Activated naive CD8-positive, alpha-beta T cell treated with anti-CD3 and anti-CD28 coated beads, Interleukin-2, amount 50 U/mL, for 24 hours (primary cell): ENCODE data around the gene SLC27A1.
A peak's percentile ranks its signal among the peaks of the same experiment; 100 is the strongest.

Experiments
- ATAC-seq: fragments of 150-1000 bp; cut with Tn5 transposase; one replicate; pipeline ENCODE4 v1.10.0; 2021
- DNase-seq: peaks from one replicate; pipeline ENCODE4 v3.0.0; 2021
- H3K27ac Mint-ChIP-seq: one replicate; pipeline ENCODE4 v1.8.0; 2021; ENCODE audit warnings: mild to moderate bottlenecking, mixed read lengths
- H3K27me3 Mint-ChIP-seq: one replicate; pipeline ENCODE4 v1.8.0; 2021; ENCODE audit warnings: mixed read lengths
- H3K36me3 Mint-ChIP-seq: one replicate; pipeline ENCODE4 v1.8.0; 2021; ENCODE audit warnings: low read depth, mixed read lengths
- H3K4me1 Mint-ChIP-seq: one replicate; pipeline ENCODE4 v1.8.0; 2021; ENCODE audit warnings: mixed read lengths
- H3K4me3 Mint-ChIP-seq: one replicate; pipeline ENCODE4 v1.8.0; 2021; ENCODE audit warnings: mild to moderate bottlenecking, moderate library complexity, mixed read lengths
- H3K9me3 Mint-ChIP-seq: one replicate; pipeline ENCODE4 v1.8.0; 2021; ENCODE audit warnings: mixed read lengths

Gene SLC27A1

DNA sequence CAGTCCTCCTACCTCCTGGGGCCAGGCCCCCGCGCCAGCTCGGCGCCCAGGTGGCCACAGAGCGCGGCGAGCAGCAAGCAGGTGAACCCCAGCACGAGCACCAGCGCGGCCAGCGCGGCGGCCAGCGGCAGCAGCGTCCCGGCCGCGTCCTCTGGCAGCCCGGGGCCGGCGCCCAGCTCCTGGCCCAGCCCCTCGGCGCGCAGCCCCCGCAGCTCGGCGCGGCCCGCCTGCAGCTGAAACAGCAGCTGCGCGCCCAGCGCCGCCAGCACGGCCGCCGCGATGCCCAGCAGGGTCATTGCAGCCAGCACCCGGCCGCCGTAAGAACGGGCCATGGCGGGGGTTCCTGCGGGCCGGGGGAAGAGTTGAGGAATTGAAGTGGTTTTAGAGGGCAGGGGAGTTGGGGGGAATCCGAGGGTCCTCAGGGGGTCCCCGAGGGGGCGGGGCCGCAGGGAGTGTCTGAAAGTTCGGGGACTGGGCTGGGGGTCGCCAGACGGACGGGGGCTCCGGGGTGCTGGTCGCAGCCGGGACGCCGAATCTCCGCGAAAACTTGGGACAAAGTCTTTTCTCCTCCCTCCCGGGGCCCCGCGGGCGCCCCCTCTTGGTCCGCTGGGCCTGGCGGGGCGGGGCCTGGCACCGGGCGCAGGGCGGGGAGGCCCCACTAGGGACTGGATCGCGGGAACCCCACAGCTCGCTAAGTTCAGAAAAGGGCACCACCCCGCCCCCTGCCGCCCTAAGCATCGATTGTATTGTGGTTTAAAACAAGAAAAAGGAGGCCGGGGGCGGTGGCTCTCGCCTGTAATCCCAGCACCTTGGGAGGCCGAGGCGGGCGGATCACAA lies 22.0 kb upstream of the SLC27A1 start, which contains the start of gene TMEM221:
TSS of gene TMEM221 (minus strand) at position 538 of the 837 bp plus-strand sequence. CDS start at position 332, 206 bp downstream.
- ATAC-seq (peak; percentile 65), DNase-seq (peak; percentile 72)
- Mint-ChIP-seq H3K27ac (no peak within 1 kb of the TSS), H3K9me3 (no peaks in the 10 kb centered on the region), H3K4me1 (peaks cover 21% of the 10 kb centered on the region), H3K36me3 (no peaks in the 10 kb centered on the region), H3K4me3 (peak within 1 kb of the TSS; percentile 24), H3K27me3 (peaks cover 17% of the 10 kb centered on the region)

- peaks cover 24% of the 10 kb centered on the region for H3K4me1 Mint-ChIP-seq
- peak; percentile 30 for DNase-seq
- H3K27me3 Mint-ChIP-seq, result peaks cover 30% of the 10 kb centered on the region
- no peaks in the 10 kb centered on the region for H3K9me3 Mint-ChIP-seq
- no peak overlapping the region for H3K4me3 Mint-ChIP-seq
- peak; percentile 87 for ATAC-seq
- H3K27ac Mint-ChIP-seq, result peak overlapping the region; percentile 49
- H3K36me3 Mint-ChIP-seq, result no peaks in the 10 kb centered on the region
Measured at GRCh38 chr19:17450264-17451075, 19.9 kb upstream of the SLC27A1 start.

GRCh38 chr19:17451820-17452219 lies 18.5 kb upstream of the SLC27A1 start:
- no peak for DNase-seq
- no peaks in the 10 kb centered on the region for H3K36me3 Mint-ChIP-seq
- H3K27me3 Mint-ChIP-seq, result peaks cover 39% of the 10 kb centered on the region
- H3K9me3 Mint-ChIP-seq, result no peaks in the 10 kb centered on the region
- H3K4me1 Mint-ChIP-seq, result peaks cover 24% of the 10 kb centered on the region
- no peak for ATAC-seq
- H3K27ac Mint-ChIP-seq, result no peak overlapping the region
- H3K4me3 Mint-ChIP-seq, result no peak overlapping the region

- H3K27me3 Mint-ChIP-seq, result peaks cover 46% of the 10 kb centered on the region
- no peak for ATAC-seq
- H3K27ac Mint-ChIP-seq, result no peak overlapping the region
- H3K9me3 Mint-ChIP-seq, result no peaks in the 10 kb centered on the region
- no peak for DNase-seq
- no peaks in the 10 kb centered on the region for H3K36me3 Mint-ChIP-seq
- no peak overlapping the region for H3K4me3 Mint-ChIP-seq
- peaks cover 22% of the 10 kb centered on the region for H3K4me1 Mint-ChIP-seq
Measured at GRCh38 chr19:17454576-17455071, 15.7 kb upstream of the SLC27A1 start.

DNA sequence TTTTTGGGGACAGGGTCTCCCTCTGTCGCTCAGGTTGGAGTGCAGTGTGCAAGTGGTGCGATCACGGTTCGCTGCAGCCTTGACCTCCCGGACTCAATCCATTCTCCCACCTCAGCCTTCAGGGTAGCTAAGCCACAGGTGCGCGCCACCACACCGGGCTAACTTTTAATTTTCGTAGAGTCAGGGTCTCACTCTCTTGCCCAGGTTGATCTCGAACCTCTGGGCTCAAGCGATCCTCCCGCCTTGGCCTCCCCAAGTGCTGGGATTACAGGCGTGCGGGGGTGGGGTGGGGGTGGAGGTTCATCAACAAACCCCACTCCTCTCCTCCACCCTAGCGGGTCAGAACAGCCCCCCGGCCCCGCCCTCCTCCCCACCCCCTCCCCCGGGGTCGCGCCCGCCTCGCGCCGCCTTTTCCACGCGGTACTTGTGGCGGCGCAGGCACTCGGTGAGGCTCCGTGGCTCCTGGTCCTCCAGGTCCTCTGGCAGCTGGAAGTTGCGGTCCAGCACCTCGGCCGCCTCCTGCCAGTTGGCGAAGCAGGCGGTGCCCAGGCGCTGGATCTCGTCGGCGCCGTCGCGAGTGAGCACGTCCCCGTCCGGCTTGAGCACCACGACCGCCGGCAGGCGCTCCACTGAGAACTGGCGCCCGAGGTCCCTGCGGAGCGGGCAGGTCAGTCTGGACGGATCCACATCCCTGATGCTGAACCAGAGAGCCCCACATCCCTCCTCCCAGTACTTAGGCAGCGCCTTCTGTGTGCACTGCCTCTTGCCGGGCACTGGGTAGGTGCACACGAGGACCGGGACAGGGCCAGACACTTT lies 14.8 kb upstream of the SLC27A1 start:
- Mint-ChIP-seq H3K27me3 (peaks cover 49% of the 10 kb centered on the region), H3K27ac (no peak overlapping the region), H3K36me3 (no peaks in the 10 kb centered on the region), H3K9me3 (no peaks in the 10 kb centered on the region), H3K4me1 (peaks cover 14% of the 10 kb centered on the region), H3K4me3 (no peak overlapping the region)
- no peak for DNase-seq
- no peak for ATAC-seq

DNA sequence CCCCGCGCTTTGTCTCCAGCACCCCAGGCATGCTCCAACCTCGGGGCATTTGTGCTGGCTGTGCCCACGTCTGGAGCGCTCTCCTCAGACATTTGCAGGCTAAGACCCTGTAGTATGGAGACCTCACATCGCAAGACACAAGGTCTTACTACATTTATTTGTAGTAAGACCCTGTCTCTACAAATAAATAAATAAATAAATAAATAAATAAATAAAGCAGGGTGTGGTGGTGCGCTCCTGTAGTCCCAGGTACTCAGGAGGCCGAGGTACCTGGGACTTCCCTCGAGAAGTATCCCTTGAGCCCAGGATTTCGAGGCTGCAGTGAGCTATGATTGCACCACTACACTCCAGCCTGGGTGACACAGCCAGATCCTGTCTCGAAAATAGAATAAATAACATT lies 14.2 kb upstream of the SLC27A1 start:
- DNase-seq (no peak), ATAC-seq (no peak)
- peaks cover 49% of the 10 kb centered on the region for H3K27me3 Mint-ChIP-seq
- H3K36me3 Mint-ChIP-seq, result no peaks in the 10 kb centered on the region
- H3K27ac Mint-ChIP-seq, result no peak overlapping the region
- H3K9me3 Mint-ChIP-seq, result no peaks in the 10 kb centered on the region
- no peak overlapping the region for H3K4me3 Mint-ChIP-seq
- H3K4me1 Mint-ChIP-seq, result peaks cover 8% of the 10 kb centered on the region

DNA sequence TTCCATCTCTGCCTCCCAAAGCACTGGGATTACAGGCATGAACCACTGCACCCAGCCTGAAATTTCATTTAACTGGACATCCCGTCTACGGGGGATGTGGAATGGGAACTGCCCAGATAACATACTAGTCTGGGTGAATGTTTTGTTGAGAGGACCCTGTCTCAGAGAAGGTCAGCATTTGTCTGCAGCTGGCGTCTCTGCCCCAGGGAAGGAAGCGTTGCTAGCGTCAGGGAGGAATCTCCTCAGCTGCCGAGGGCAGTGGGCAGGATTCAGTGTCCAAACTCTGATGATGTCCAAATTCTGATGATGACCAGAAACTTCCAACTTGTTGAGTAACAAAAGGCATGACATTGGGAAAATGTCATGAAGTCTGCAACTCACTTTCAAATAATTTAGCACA lies 12.7 kb upstream of the SLC27A1 start:
- H3K27ac Mint-ChIP-seq, result no peak overlapping the region
- H3K27me3 Mint-ChIP-seq, result peaks cover 49% of the 10 kb centered on the region

GRCh38 chr19:17458970-17459369 lies 11.4 kb upstream of the SLC27A1 start:
- ATAC-seq (no peak), DNase-seq (no peak)
- Mint-ChIP-seq H3K4me1 (no peaks in the 10 kb centered on the region), H3K9me3 (no peaks in the 10 kb centered on the region), H3K27me3 (peaks cover 43% of the 10 kb centered on the region), H3K36me3 (no peaks in the 10 kb centered on the region), H3K4me3 (no peak overlapping the region), H3K27ac (no peak overlapping the region)

More for the DNA sequence above, 12.7 kb upstream of the SLC27A1 start:
- DNase-seq, result no peak
- Mint-ChIP-seq H3K9me3 (no peaks in the 10 kb centered on the region), H3K4me3 (no peak overlapping the region), H3K36me3 (no peaks in the 10 kb centered on the region), H3K4me1 (peaks cover 4% of the 10 kb centered on the region)
- ATAC-seq, result no peak

DNA sequence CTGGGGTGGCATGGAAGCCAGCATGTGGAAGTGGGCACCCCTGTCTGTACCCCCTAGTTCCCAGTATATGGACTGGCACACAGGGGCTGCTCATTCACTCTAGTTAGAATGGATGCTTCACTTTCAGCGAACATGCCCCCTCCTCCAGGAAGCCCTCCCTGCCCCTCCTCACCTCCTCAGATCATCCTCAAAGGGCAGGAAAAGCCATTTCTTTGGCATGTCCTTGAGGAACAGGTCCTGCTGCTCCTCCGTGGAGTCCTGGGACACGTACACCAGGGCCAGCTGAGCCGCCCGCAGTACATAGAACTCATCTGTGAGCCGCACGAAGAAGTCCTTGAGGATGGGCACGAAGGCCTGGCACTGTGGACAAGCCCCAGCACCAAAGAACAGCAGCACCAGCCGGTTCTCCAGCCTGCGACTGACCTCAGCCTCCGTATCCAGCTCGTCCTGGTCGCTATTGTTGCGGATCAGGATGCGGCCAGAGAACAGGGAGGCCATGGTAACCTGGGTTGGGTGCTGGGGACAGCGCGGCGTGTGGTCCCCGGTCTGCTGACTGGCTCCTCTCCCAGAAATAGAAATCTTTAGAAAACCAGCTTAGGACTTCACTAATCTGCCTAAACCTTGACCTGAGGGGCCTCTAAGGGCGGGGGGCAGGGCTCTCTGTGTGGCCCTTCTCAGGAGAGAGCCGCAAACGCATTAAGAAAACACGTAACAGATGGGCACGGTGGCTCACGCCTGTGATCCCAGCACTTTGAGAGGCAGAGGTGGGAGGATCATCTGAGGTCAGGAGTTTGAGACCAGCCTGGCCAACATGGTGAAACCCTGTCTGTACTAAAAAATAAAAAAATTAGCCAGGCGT lies 9.7 kb upstream of the SLC27A1 start, which contains the start of gene NXNL1:
TSS of gene NXNL1 (minus strand) at position 555 of the 859 bp plus-strand sequence. CDS start at position 498, 57 bp downstream.
- Mint-ChIP-seq H3K9me3 (no peaks in the 10 kb centered on the region), H3K4me3 (no peak within 1 kb of the TSS), H3K27ac (no peak within 1 kb of the TSS), H3K27me3 (peaks cover 33% of the 10 kb centered on the region), H3K36me3 (no peaks in the 10 kb centered on the region), H3K4me1 (no peaks in the 10 kb centered on the region)
- ATAC-seq (no peak), DNase-seq (no peak)

GRCh38 chr19:17466487-17466850 lies 3.9 kb upstream of the SLC27A1 start:
- Mint-ChIP-seq H3K9me3 (no peaks in the 10 kb centered on the region), H3K27me3 (no peaks in the 10 kb centered on the region), H3K27ac (no peak overlapping the region), H3K36me3 (no peaks in the 10 kb centered on the region), H3K4me1 (peaks cover 22% of the 10 kb centered on the region), H3K4me3 (no peak overlapping the region)
- DNase-seq (no peak), ATAC-seq (no peak)

DNA sequence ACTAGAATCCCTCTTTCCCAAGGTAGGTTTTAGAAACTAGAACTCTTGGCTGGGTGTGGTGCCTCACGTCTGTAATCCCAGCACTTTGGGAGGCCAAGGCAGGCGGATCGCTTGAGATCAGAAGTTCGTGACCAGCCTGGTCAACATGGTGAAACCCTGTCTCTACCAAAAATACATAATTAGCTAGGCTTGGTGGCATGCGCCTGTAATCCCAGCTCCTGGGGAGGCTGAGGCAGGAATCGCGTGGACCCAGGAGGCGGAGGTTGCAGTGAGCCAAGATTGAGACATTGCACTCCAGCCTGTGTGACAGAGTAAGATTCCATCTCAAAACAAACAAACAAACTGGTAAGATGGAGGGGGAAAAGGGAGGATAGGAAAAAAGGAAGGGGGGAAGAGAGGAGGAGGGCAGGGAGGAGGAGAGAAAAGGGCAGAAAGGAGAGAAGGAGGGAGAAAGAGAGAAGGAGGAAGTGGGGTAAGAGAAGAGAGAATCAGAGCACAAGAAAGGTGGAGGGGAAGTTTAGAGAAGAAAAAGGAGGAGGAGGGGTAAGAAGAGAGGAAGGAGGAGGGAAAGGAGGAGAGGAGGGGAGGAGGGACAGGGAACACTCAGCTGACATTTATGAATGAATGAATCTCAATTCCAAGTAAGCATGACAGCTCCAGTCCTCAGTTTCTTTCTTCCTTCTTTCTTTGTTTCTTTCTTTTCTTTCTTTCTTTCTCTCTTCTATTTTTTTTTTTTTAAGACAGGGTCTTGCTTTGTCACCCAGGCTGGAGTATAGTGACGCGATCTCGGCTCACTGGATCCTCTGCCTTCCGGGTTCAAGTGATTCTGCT lies 2.6 kb upstream of the SLC27A1 start:
- Mint-ChIP-seq H3K27ac (no peak overlapping the region), H3K27me3 (no peaks in the 10 kb centered on the region), H3K4me3 (no peak overlapping the region), H3K4me1 (peaks cover 22% of the 10 kb centered on the region), H3K36me3 (no peaks in the 10 kb centered on the region), H3K9me3 (no peaks in the 10 kb centered on the region)
- ATAC-seq (no peak), DNase-seq (no peak)

DNA sequence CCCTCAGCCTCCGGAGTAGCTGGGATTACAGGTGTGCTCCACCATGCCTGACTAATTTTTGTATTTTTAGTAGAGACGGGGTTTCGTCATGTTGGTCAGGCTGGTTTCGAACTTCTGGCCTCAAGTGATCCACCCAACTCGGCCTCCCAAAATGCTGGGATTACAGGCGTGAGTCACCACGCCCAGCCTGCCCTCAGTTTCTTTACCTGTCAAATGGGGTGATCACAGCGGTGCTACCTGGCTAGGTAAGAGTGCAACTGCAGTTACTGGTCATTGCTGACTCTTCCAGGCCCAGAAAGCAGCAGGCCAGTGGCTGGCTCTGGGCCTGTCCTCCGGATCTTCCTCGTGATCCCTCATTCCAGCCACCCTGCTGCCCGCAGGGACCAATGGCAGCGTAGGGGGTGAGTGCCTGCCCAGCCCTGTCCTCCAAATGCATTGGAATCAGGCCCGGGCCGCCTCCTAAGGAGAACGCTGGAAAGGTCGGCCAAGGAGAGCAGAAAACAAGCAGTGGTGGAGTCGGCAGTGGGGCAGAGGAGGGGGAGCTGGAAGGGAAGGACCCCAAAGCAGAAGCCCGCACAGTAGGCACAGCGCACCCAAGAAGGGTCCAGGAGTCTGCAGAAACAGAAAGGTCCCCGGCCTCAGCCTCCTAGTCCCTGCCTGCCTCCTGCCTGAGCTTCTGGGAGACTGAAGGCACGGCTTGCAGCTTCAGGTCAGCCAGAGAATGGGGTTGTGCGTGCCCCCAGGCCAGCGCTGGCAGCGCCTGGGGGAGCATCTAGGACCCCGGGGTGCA lies 1.8 kb upstream of the SLC27A1 start:
- no peaks in the 10 kb centered on the region for H3K27me3 Mint-ChIP-seq
- H3K36me3 Mint-ChIP-seq, result no peaks in the 10 kb centered on the region
- H3K4me1 Mint-ChIP-seq, result peaks cover 30% of the 10 kb centered on the region
- no peaks in the 10 kb centered on the region for H3K9me3 Mint-ChIP-seq
- H3K27ac Mint-ChIP-seq, result no peak overlapping the region
- ATAC-seq, result no peak
- DNase-seq, result no peak
- H3K4me3 Mint-ChIP-seq, result peak overlapping the region; percentile 91
